Hepatocyte (in vitro differentiated cells): Measurements from ENCODE around the gene NPFF.

Experiments used
- CTCF ChIP-seq: fragments of 200-600 bp; sonication (generic); IDR thresholded peaks from 2 replicates; pipeline ENCODE4 v1.5.1; 2016; ENCODE audit warnings: antibody characterized with exemption, mild to moderate bottlenecking; ENCODE audit not compliant: poor library complexity
- EZH2 ChIP-seq: fragments of 200-600 bp; sonication (generic); IDR thresholded peaks from 2 replicates; pipeline ENCODE4 v1.6.1; 2016; ENCODE audit warnings: antibody characterized with exemption, mild to moderate bottlenecking, borderline replicate concordance

GRCh38 chr12:53461591-53461990, 45.7 kb downstream of the NPFF start:
- TF ChIP-seq CTCF (no peak), EZH2 (no peak)
